NCI-H146 treated with DMSO at 0.1 percent for 48 hours (cell line): ENCODE results near the gene PARP4.
"Not testable (repeated sequence)": the region's sequence is repeated elsewhere in the genome, so short reads cannot be mapped to it uniquely, and the experiment has no call there.

Experiments
- DNase-seq: peaks from one replicate; lab custom pipeline; 2025; ENCODE audit not compliant: unreplicated experiment; lab: John Stamatoyannopoulos, UW

Gene PARP4

GRCh38 chr13:24454056-24454455 is 58.5 kb downstream of the PARP4 start:
- DNase-seq = no peak

GRCh38 chr13:24452044-24452443 is 60.5 kb downstream of the PARP4 start:
- DNase-seq = no peak

GRCh38 chr13:24450530-24450929 is 62.0 kb downstream of the PARP4 start:
- DNase-seq = no peak

GRCh38 chr13:24444851-24445250 is 67.7 kb downstream of the PARP4 start:
- DNase-seq = not testable (repeated sequence)

GRCh38 chr13:24443366-24443765 is 69.2 kb downstream of the PARP4 start:
- DNase-seq = no peak

- DNase-seq = not testable (repeated sequence)
Observed at GRCh38 chr13:24426045-24426444, 86.5 kb downstream of the PARP4 start.

DNA sequence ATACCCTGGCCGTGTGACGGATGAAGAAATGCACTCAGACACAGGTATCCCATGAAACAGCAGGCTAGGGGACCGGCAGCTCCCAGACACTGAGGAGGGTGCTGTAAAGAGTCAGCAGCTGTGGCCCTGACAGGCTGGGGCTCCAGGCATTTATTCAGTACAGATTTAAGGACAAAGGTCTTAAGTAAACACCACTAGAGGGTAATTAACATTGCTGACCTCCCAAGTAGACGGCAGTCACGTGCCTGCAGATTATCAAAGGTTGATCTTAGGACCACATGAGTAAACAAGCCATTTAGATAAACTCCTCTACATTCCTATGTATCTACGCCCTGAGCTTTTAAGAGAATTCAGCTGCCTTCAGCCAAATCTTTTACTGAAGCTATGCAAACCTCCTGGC is 92.9 kb downstream of the PARP4 start:
- DNase-seq = not testable (repeated sequence)

- no peak for DNase-seq
Observed at GRCh38 chr13:24407844-24408243, 104.7 kb downstream of the PARP4 start.

DNA sequence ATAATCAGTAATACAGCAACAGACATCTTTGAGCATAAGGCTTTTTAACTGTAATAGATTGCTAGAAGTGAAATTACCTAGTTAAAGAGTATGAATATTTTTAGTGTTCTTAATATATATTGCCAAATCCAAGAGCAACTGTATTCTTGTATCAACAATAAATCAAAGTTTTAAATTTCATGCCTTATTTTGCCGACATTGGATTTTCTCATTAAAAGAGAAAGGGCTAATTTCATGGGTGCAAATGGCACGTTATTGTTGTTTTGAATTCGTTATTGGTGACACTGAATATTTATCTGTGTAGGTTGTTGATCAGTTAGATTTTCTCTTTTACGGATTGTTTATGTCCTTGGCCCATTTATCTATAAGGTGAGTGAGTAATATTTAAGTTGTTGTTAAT is 106.1 kb downstream of the PARP4 start:
- no peak for DNase-seq

- no peak for DNase-seq
Observed at GRCh38 chr13:24396821-24397220, 115.8 kb downstream of the PARP4 start.

- DNase-seq = no peak
Observed at GRCh38 chr13:24392972-24393371, 119.6 kb downstream of the PARP4 start.

- DNase-seq = not testable (repeated sequence)
Observed at GRCh38 chr13:24391771-24392683, 120.6 kb downstream of the PARP4 start.

DNA sequence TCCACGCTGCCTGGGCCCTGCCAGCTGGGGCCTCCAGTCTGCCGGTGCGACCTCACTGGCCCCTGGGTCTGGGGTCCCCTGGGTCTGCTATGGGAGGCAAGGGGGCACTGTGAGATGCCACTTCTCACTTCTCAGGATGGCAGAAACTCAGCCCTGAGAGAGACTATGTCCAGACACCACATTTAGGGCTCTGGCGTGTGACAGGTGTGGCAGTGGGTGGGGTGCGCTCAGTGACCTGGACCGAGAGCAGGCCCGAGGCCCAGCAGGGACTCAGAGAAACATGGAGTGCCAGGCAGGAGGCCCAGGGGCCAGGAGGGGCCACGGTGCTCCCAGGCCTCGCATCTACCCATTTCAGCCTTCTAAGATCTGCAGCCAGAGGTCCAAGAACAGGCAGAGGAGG is 121.8 kb downstream of the PARP4 start:
- DNase-seq = not testable (repeated sequence)

- no peak for DNase-seq
Observed at GRCh38 chr13:24389506-24389905, 123.1 kb downstream of the PARP4 start.

DNA sequence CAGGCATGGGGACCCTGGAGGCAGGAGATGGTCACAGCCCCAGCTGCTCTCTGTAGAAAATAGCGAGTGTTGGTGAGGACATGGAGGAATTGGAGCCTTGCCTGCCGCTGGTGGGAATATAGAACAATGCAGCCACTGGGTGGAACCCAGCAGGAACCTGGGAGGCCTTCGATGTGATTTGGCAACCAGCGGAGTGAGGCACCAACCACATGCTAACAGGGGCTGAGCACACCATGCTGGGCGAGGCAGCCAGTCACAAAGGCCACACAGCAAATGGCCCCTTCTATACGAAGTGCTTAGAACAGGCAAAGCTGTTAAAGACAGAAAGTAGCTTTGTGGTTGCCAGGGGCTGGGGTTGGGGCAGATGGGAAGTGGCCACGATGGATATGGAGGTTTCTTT is 123.8 kb downstream of the PARP4 start:
- DNase-seq = not testable (repeated sequence)

- DNase-seq = no peak
Observed at GRCh38 chr13:24386816-24387708, 125.5 kb downstream of the PARP4 start.

GRCh38 chr13:24385902-24386301 is 126.7 kb downstream of the PARP4 start:
- no peak for DNase-seq

DNA sequence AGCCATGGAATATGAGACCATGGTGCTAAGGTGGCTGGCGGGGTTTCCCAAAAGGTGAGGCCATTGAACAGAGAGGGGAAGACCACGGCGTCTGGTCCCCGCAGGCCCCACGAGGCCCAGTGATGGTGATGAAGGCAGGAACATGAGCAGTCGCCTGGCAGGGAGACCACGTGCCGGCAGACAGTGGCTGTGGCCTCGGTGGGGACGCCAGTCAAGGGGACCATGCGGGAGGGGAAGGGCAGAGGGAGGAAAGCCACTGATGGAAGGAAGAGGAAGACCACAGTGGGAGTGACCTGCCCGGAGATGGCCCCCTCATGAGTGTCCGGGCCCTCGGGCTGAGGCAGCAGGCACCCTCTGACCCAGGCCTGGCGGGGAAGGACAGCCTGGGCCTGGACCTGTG is 127.6 kb downstream of the PARP4 start:
- DNase-seq = not testable (repeated sequence)

GRCh38 chr13:24384091-24384490 is 128.5 kb downstream of the PARP4 start:
- not testable (repeated sequence) for DNase-seq

GRCh38 chr13:24381541-24382265 is 130.9 kb downstream of the PARP4 start:
- DNase-seq = no peak

GRCh38 chr13:24380881-24381280 is 131.7 kb downstream of the PARP4 start:
- not testable (repeated sequence) for DNase-seq
